NCI-H2227 treated with DMSO at 0.1 percent for 48 hours (cell line): ENCODE data around the gene ZSCAN18.
"Not testable (repeated sequence)": the region's sequence is repeated elsewhere in the genome, so short reads cannot be mapped to it uniquely, and the experiment has no call there.

Experiments
- DNase-seq: peaks from one replicate; lab custom pipeline; 2025; lab: John Stamatoyannopoulos, UW

Gene ZSCAN18

GRCh38 chr19:58097781-58098681 is at the start of gene ZSCAN18:
TSS of gene ZSCAN18 (minus strand) at chr19:58098231. CDS start at chr19:58090267, 7,964 bp downstream.
- peak; percentile 100 for DNase-seq

DNA sequence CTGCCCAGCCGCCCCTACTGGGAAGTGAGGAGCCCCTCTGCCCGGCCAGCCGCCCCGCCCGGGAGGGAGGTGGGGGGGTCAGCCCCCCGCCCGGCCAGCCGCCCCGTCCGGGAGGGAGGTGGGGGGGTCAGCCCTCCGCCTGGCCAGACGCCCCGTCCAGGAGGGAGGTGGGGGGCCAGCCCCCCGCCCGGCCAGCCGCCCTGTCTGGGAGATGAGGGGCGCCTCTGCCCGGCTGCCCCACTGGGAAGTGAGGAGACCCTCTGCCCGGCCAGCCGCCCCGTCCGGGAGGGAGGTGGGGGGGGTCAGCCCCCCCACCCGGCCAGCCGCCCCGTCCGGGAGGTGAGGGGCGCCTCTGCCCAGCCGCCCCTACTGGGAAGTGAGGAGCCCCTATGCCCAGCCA is 49.4 kb upstream of the ZSCAN18 start:
- not testable (repeated sequence) for DNase-seq

DNA sequence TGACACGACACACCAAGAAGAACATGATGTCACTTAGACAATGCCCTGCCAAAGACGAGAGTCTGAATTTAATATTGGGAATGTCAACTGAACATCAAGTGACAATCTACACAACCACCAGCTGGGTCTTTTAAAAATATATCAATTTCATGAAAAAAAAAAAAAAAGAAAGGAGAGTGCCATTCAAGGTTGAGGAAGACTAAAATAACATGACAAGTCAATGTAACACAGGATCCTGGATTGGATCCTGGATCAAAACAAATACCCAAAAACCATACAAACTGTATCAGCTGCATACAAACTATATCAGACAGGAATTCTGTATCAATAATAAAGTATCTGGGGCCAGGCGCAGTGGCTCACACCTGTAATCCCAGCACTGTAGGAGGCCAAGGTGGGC is 47.8 kb upstream of the ZSCAN18 start:
- DNase-seq: no peak

DNA sequence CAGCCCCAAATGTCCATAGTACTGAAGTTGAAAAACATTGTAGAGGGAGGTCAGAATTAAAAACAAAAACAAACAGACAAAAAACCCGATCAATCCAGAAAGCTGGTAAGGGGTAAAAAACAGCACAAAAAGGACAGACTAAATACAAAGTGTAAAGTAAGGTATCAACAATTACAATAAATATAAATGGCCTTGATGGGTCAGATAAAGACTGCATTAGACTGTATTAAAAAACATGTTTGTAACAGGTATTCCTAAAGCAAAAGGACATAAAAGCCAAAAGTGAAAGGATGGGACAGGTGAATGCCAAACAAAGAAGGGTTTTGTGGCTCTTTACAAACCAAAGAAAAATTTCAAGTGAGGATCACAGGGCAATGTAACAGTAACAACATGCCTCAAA is 36.2 kb upstream of the ZSCAN18 start:
- no peak for DNase-seq

DNA sequence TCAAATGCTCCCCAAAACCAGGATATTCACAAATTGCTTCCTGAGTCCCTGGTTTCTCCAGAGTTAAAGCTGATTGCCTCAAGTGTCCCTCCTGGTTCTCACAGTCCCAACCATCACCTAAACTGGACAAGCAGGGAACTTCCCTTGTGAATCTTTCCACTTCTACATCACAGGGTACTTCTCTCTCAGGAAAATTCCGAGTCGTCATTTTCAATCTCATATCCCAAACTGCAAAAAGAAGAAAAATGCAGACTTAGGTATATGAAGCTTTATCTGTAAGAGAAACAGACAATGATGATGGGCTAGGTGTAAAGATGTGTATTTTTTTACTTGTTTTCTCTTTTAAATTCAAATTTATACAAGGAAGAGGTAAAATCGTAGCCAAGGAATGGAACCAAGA is 31.3 kb upstream of the ZSCAN18 start:
- no peak for DNase-seq

DNA sequence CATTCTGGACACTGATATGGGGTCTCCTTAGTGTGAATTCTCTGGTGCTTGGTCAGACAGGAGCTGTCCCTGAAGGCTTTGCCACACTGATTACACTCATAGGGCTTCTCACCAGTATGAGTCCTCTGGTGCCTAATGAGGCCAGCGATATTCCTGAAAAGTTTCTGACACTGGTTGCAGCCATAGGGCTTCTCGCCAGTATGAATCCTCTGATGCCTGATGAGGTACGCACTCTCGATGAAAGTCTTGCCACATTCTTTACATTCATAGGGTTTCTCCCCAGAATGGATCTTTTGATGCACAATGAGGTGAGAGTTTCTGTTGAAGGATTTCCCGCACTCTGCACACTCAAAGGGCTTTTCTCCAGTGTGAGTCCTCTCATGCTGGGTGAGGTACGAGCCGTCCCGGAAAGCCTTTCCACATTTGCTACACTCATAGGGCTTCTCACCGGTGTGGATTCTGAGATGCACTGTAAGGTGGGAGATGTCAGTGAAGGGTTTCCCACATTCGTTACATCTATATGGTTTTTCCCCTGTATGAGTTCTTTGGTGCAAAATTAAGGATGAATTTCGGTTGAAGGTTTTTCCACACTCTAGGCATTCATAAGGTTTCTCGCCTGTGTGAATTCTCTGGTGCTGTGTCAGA is 30.1 kb upstream of the ZSCAN18 start:
- no peak for DNase-seq

GRCh38 chr19:58123354-58123753 is 25.3 kb upstream of the ZSCAN18 start:
- no peak for DNase-seq

DNA sequence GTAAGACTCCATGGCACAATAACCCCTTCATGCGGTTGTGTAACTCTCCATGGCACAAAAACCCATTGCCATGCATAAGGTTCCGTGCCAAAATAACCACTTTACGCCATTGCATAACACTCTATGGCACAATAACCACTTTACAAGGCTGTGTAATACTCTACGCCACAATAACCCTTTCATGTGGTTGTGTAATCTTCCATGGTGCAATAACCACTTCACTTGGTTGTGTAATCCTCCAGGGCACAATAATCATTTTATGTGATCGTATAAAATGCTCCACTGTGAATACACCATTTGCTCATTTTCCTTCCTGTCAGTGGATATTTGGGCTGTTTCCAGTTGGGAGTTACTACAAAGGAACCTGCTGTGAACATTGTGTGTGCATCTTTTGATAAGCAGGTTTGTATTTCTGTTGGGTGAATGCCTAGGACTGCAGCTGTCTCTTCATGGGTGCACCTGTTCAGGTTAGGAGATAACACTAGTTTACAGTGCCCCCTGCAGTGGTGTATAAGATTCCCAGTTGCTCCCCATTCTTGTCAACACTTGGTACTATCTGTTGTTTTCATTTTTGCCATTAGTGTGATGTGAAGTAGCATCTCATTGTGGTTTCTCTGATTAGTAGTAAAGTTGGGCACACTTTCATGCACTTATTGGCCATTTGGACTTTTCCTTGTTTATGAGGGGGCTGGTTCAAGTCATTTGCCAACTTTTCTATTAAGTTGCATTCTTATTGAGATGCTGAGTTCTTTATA is 21.1 kb upstream of the ZSCAN18 start:
- no peak for DNase-seq

DNA sequence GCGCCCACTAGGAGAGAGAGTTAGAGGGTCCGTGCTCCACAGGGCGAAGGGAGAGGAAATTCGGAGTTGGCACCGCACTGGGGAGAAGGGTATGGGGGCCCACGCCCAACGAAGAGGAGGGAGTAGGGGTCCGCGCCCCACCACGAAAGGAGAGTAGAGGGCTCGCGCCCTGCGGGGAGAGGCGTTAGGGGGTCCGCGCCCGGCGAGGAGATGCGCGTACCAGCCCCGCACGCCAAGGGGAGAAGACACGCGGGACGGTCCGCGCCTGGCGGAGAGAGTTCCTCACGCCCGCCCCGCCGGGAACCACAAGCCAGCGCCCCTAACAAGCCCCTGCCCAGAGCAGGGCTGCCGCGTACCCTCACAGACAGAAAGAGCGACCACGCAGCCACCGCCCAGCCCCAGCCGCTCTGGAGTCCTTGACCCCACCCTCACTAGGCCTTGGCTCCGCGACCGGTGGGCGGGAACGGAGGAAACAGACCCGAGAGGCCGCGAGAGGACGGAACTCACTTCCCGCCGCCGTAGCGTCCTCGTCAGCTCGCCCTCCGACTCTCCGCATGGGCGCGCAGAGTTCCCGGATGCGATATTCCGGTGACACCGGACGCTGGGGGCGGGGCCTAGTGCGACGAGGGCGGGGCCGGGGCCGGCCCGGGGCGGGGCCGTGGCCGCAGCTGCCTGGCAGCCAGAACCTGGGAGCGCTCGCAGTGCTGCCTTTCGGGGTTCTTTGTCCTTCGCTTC is 20.0 kb upstream of the ZSCAN18 start:
- no peak for DNase-seq

- DNase-seq: no peak
These were observed 10.5 kb upstream of the ZSCAN18 start for GRCh38 chr19:58108546-58108817.

DNA sequence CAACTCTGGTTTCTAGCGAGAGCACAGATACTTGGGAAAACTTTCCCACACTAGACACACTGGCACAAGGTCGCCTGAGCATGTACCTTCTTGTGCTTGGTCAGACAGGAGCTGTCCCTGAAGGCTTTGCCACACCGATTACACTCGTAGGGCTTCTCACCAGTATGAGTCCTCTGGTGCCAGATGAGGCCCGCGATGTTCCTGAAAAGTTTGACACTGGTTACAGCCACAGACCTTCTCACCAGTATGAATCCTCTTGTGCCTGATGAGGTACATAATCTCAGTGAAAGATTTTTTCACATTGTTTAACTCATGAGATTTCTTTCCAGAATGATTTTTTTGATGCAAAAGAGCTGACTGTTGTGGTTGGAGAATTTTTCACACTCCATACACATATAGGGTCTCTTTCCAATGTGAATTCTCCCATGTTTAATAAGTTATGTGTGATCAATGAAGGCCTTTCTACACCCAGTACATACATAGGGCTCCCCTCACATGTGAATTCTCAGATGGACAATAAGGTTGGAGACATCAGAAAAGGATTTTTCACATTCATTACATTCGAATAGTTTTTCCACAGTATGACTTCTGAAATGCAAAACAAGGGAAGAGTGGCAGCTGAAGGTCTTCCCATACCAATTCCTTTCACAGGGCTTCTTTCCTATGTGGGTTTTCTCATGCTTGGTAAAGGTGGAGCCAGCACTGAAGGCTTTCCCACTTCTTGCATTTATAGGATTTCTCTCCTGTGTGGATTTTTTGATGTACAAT is 9.9 kb upstream of the ZSCAN18 start:
- no peak for DNase-seq

DNA sequence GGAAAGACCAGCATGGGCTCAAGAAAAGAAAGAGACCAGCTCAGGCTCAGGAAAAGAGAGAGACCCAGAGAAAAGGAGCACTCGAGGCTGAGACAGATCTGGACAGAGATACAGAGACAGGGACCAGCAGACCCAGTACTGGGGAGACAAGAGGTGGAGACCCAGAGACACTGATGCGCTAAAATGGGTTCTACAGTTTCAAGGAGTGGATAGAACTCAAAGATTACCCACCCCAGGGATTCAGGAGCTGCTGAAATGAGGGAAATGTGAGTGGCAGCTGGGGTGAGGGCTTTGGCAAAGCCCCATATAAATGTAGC is 609 bp upstream of the ZSCAN18 start:
- DNase-seq: no peak

GRCh38 chr19:58097349-58097748 is 682 bp downstream of the ZSCAN18 start:
- DNase-seq: no peak

DNA sequence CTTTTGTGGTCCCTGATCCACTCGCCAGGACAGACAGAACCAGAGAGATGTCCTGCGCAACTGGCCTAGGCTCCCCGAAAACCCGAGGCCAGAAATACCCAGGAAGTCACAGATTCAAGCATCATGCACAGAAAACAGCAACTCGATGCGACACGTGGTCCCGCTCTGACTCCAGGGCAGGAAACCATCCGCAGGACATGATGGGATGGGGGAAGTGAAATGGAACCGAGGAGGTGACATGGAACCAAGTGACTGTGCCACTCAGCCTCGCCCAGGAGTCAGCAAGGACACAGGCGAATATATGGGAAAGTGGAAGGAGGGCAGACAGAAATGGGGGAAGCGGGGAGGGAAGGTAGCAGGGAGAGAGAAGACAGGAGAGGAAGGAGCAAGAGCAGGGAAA is 1.1 kb downstream of the ZSCAN18 start:
- no peak for DNase-seq

GRCh38 chr19:58095328-58095727 is 2.7 kb downstream of the ZSCAN18 start:
- no peak for DNase-seq

- DNase-seq: no peak
These were observed 5.0 kb downstream of the ZSCAN18 start for GRCh38 chr19:58093071-58093470.

- no peak for DNase-seq
These were observed 6.6 kb downstream of the ZSCAN18 start for GRCh38 chr19:58091251-58091995.

- no peak for DNase-seq
These were observed 8.2 kb downstream of the ZSCAN18 start for GRCh38 chr19:58089846-58090245.

DNA sequence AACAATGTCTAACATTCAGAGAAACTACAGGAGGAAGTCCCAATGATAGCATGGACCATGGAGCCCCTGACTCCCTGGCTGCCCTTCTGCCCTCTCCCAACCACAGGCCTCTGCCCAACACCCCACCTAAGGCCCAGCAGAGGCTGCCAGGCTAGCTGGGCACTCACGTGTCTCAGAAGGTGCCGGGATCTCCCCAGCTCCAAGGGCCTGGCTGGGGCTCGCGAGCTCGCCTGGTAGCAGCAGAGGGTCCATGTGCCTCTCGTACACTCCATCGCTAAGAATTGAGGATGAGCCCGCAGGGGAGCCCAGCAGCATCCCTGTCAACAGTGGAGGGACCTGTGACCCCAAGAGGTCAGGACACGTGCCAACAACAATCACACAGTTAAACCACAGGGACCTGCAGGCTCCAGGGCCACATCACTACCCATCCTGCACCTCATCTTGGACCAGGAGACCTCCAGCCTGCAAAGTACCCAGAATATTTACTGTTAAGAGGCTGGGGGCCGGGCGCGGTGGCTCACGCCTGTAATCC is 9.4 kb downstream of the ZSCAN18 start:
- DNase-seq: no peak

DNA sequence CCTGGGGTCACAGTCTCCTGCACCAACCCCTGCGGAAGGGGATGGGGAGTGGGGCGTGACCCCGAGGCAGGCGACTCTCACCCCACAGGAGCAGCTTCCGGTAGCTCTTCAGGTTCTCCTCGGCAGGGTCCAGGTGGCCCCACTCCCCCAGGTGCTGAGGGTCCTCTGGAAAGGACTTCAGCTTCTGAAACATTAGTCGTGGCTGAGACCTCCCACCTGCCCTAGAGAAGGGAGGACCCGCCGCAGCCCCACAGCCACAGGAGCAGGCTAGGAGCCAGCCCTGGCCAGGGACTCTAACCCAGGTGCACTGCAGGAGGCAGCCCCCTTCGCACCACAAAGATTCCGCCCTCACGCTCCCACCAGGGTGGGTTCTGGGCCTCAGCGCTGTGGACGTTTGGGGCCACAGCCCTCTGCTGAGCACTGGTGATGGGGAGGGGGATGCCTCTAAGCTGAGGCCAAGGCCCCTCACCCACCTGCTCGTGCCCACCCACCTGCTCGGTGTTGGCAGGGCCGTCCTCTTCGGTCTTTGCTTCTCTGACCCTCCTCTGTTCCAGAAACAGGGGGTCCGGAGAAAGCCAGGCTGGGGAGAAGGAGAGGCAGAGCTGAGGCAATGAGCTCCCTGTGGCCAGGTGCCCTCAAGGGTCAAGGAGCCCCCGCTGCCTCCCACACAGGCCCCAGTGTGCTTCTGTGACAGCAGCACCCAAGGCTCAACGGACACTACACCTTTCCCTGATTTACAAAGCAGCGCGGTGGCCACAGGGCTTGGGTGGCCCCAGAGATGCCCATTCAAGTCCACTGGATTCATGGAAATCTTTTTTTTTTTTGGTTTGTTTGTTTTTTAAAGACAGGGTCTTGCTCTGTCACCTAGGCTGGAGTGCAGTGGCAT is 11.0 kb downstream of the ZSCAN18 start:
- DNase-seq: no peak
